OCI-LY7 (cell line): ENCODE results near the gene ACKR2.

ENCODE experiments used
- CTCF ChIP-seq: fragments of 200-600 bp; sonication (generic); conservative IDR thresholded peaks from 2 replicates; pipeline ENCODE4 v1.5.1; 2014; ENCODE audit warnings: mild to moderate bottlenecking, antibody characterized with exemption, low read length, moderate library complexity, mixed read lengths
- EZH2phosphoT487 ChIP-seq: fragments of 200-600 bp; sonication (generic); IDR thresholded peaks from 2 replicates; pipeline ENCODE4 v1.6.1; 2018; ENCODE audit warnings: low read depth, borderline replicate concordance, mild to moderate bottlenecking, mixed run types, antibody characterized with exemption, low read length, moderate library complexity, mixed read lengths

DNA sequence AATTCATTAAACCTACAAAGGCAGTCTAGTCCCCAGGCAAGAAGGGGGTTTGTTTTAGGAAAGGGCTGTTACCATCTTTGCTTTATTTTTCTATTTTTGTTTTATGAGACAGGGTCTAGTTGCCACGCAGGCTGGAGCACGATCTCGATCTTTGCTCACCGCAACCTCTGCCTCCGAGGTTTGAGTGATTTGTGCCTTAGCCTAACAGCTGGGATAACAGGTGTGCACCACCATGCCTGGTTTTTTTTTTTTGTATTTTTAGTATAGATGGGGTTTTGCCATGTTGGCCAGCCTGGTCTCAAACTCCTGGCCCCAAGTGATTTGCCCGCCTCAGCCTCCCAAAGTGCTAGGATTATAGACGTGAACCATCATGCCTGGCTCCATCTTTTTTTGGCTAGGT, 9.9 kb upstream of the ACKR2 start:
- TF ChIP-seq CTCF (no peak), EZH2phosphoT487 (no peak)
